Neural crest cell (in vitro differentiated cells): ENCODE measurements around the gene LRRC8E. TPM values are rescaled to one million over a fixed set of nuclear protein-coding genes. Genes with fewer than 3 reads are reported as not detected.

Source experiments
- DNase-seq: peaks from one replicate; pipeline ENCODE4 v3.0.0; 2021; ENCODE audit warnings: low read depth, mixed read lengths, low spot score
- H3K27ac Mint-ChIP-seq: one replicate; pipeline ENCODE4 v1.8.0; 2021; ENCODE audit warnings: mild to moderate bottlenecking, mixed read lengths; ENCODE audit not compliant: unreplicated experiment
- H3K27me3 Mint-ChIP-seq: 2 replicates; pipeline ENCODE4 v1.8.0; 2021; ENCODE audit warnings: low read depth, mild to moderate bottlenecking, mixed read lengths
- H3K36me3 Mint-ChIP-seq: 2 replicates; pipeline ENCODE4 v1.8.0; 2021; ENCODE audit warnings: low read depth, mild to moderate bottlenecking, mixed read lengths
- H3K4me1 Mint-ChIP-seq: 2 replicates; pipeline ENCODE4 v1.8.0; 2021; ENCODE audit warnings: mixed read lengths
- H3K4me3 Mint-ChIP-seq: one replicate; pipeline ENCODE4 v1.8.0; 2021; ENCODE audit warnings: mild to moderate bottlenecking, mixed read lengths
- H3K9me3 Mint-ChIP-seq: 2 replicates; pipeline ENCODE4 v1.8.0; 2021; ENCODE audit warnings: mixed read lengths
- total RNA-seq: library from RNA; stranded (reverse); gene quantifications from 2 replicates; pipeline ENCODE4 v1.2.1, GENCODE V29; 2021
- TF ChIP-seq, protein P1 (sequence below): fragments of 200-600 bp; sonication (generic); conservative IDR thresholded peaks from 2 replicates; pipeline ENCODE4 v1.5.0; 2021; ENCODE audit warnings: antibody characterized with exemption, mild to moderate bottlenecking

LRRC8E gene
- total RNA-seq, 1 donor from 2014 or later: 0.51 TPM

DNA sequence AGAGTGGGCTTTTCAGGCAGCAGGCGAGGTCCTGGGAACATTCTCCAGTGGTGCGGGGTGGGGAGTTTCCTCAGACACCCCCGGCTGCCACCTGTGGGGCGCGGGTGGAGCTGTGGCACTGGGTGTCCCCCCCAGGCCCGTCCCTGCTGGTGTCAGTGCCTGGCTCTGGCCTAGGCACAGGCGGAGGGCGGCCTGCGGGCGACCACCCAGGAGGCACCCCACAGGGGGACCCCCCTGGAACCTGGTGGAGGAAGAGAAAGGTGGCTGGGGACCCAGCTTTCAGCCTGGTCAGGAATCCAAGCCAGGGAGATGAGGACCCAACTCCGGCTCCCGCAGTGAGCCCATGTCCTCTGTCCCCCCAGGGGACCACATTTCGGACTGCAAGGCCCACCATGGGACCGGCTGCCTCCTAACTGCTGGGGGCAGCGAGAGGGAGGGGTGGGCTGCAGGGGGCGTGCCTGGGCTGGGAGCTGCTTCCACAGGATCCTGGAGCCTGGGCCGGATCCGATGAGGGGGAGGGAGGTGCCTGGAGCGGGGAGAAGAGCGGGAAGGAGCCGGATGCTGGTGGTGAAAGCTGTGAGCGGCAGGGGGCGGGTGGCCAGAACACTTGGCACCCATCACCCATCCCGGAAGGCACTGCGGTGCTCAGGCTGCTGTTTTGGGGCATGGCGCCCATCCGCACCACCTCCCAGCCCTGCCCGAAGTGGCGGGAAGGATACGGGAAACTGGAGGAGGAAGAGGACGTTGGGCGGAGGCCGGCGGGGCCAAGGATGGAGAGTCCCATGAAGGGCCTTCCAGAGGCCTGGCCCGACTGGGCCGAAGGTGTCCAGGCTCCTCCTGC lies 43.1 kb downstream of the LRRC8E start:
- H3K9me3 Mint-ChIP-seq: no peaks in the 10 kb centered on the region
- no peaks in the 10 kb centered on the region for H3K36me3 Mint-ChIP-seq
- H3K27me3 Mint-ChIP-seq: peaks cover 4% of the 10 kb centered on the region
- H3K4me3 Mint-ChIP-seq: peak overlapping the region; percentile 15
- TF ChIP-seq, protein P1, sequence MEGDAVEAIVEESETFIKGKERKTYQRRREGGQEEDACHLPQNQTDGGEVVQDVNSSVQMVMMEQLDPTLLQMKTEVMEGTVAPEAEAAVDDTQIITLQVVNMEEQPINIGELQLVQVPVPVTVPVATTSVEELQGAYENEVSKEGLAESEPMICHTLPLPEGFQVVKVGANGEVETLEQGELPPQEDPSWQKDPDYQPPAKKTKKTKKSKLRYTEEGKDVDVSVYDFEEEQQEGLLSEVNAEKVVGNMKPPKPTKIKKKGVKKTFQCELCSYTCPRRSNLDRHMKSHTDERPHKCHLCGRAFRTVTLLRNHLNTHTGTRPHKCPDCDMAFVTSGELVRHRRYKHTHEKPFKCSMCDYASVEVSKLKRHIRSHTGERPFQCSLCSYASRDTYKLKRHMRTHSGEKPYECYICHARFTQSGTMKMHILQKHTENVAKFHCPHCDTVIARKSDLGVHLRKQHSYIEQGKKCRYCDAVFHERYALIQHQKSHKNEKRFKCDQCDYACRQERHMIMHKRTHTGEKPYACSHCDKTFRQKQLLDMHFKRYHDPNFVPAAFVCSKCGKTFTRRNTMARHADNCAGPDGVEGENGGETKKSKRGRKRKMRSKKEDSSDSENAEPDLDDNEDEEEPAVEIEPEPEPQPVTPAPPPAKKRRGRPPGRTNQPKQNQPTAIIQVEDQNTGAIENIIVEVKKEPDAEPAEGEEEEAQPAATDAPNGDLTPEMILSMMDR: no peak
- H3K27ac Mint-ChIP-seq: no peak overlapping the region
- no peak for DNase-seq
- H3K4me1 Mint-ChIP-seq: peaks cover 13% of the 10 kb centered on the region

GRCh38 chr19:7932276-7932929 lies 44.1 kb downstream of the LRRC8E start:
- no peak overlapping the region for H3K4me3 Mint-ChIP-seq
- H3K36me3 Mint-ChIP-seq: no peaks in the 10 kb centered on the region
- peaks cover 2% of the 10 kb centered on the region for H3K27me3 Mint-ChIP-seq

GRCh38 chr19:7932930-7933300 lies 44.6 kb downstream of the LRRC8E start:
- Mint-ChIP-seq H3K4me1 (peaks cover 10% of the 10 kb centered on the region), H3K27ac (no peak overlapping the region), H3K9me3 (no peaks in the 10 kb centered on the region), H3K36me3 (no peaks in the 10 kb centered on the region), H3K4me3 (no peak overlapping the region), H3K27me3 (peaks cover 2% of the 10 kb centered on the region)
- TF ChIP-seq, protein P1: no peak
- no peak for DNase-seq

More at GRCh38 chr19:7932276-7932929, 44.1 kb downstream of the LRRC8E start:
- TF ChIP-seq, protein P1: no peak
- H3K27ac Mint-ChIP-seq: no peak overlapping the region
- DNase-seq: no peak
- no peaks in the 10 kb centered on the region for H3K9me3 Mint-ChIP-seq
- peaks cover 10% of the 10 kb centered on the region for H3K4me1 Mint-ChIP-seq

- no peak for DNase-seq
- H3K4me1 Mint-ChIP-seq: peaks cover 7% of the 10 kb centered on the region
- TF ChIP-seq, protein P1: peak; percentile 45
- no peak overlapping the region for H3K27ac Mint-ChIP-seq
- H3K36me3 Mint-ChIP-seq: no peaks in the 10 kb centered on the region
- no peaks in the 10 kb centered on the region for H3K9me3 Mint-ChIP-seq
- H3K4me3 Mint-ChIP-seq: no peak overlapping the region
- no peaks in the 10 kb centered on the region for H3K27me3 Mint-ChIP-seq
Observed at GRCh38 chr19:7933411-7933810, 45.1 kb downstream of the LRRC8E start.

DNA sequence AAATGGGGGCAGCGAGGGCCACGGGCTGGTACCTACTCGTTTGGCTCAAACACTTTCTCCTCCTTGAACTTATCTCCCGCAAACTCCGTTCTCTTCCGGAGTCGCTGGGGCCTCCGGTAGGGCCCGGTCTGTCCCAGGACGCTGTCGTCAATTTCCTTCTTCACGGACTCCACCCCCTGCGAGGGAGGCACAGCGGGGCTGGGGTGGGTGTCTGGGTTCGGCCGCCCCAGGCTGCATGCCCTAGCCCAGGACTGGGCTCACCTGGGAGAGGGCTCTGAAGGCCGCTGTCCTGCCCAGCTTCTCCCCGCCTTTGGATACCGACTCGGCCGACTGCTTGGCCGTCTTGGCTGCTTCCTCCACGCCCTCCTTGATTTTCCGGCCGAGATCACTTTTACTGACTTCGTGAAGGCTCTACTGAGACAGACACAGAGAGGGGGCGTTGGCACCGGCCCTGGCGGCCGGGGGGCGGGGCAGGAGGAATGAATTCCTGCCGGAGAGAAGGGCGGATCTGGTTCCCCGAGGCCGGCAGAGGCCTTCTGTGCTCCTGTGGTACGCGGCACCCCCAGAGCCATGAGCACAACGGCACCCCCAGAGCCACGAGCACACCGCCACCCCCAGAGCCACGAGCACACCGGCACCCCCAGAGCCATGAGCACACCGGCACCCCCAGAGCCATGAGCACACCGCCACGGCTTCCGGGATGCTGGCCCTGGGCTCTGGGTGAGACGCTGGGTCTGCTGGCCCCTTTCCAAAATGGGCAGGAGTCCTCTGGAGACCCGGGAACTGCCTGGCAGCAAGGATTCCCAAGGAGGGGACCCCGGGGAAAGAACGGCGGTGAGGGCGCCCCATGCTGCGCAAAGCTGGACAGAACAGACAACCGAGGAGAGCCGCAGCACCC lies 45.8 kb downstream of the LRRC8E start:
- no peak for DNase-seq
- H3K36me3 Mint-ChIP-seq: peaks cover 2% of the 10 kb centered on the region
- no peaks in the 10 kb centered on the region for H3K27me3 Mint-ChIP-seq

More for the DNA sequence above, 45.8 kb downstream of the LRRC8E start:
- Mint-ChIP-seq H3K4me1 (peaks cover 2% of the 10 kb centered on the region), H3K27ac (no peak overlapping the region), H3K4me3 (no peak overlapping the region), H3K9me3 (no peaks in the 10 kb centered on the region)
- TF ChIP-seq, protein P1: peak; percentile 7
